MM.1S (cell line): Measurements from ENCODE around the gene C1QTNF4.

ENCODE experiments used
- EZH2 ChIP-seq: fragments of 300-600 bp; sonication (generic); optimal IDR thresholded peaks from 2 replicates; pipeline ENCODE3; 2017; ENCODE audit warnings: low read depth, mild to moderate bottlenecking, antibody characterized with exemption, low read length, mixed read lengths
- EZH2phosphoT487 ChIP-seq: fragments of 300-600 bp; sonication (generic); IDR thresholded peaks from 2 replicates; pipeline ENCODE4 v1.6.1; 2018; ENCODE audit warnings: antibody characterized with exemption, low read length
- TF ChIP-seq, protein P1 (sequence below): fragments of 300-600 bp; sonication (generic); IDR thresholded peaks from 2 replicates; pipeline ENCODE4 v1.5.1; 2016; ENCODE audit warnings: antibody characterized with exemption, low read length, mixed read lengths

- TF ChIP-seq, protein P1, sequence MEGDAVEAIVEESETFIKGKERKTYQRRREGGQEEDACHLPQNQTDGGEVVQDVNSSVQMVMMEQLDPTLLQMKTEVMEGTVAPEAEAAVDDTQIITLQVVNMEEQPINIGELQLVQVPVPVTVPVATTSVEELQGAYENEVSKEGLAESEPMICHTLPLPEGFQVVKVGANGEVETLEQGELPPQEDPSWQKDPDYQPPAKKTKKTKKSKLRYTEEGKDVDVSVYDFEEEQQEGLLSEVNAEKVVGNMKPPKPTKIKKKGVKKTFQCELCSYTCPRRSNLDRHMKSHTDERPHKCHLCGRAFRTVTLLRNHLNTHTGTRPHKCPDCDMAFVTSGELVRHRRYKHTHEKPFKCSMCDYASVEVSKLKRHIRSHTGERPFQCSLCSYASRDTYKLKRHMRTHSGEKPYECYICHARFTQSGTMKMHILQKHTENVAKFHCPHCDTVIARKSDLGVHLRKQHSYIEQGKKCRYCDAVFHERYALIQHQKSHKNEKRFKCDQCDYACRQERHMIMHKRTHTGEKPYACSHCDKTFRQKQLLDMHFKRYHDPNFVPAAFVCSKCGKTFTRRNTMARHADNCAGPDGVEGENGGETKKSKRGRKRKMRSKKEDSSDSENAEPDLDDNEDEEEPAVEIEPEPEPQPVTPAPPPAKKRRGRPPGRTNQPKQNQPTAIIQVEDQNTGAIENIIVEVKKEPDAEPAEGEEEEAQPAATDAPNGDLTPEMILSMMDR = no peak
- TF ChIP-seq EZH2 (no peak), EZH2phosphoT487 (no peak)
These were observed 53.1 kb downstream of the C1QTNF4 start for GRCh38 chr11:47541070-47541469.
